WTC11 (cell line): ENCODE data around the gene BTBD9.

Experiments used
- ESRRA ChIP-seq: sonication (generic); formaldehyde crosslinking; IDR thresholded peaks from 2 replicates; pipeline ENCODE4 v1.8.1; 2022; ENCODE audit warnings: mild to moderate bottlenecking, missing genetic modification reagents, borderline replicate concordance
- FOXK1 ChIP-seq: sonication (generic); formaldehyde crosslinking; IDR thresholded peaks from 2 replicates; pipeline ENCODE4 v1.8.0; 2022; ENCODE audit warnings: mild to moderate bottlenecking, moderate library complexity, missing genetic modification reagents
- JUN ChIP-seq: sonication (generic); formaldehyde crosslinking; IDR thresholded peaks from 2 replicates; pipeline ENCODE4 v1.8.0; 2023; ENCODE audit warnings: mild to moderate bottlenecking, missing genetic modification reagents
- NFE2L1 ChIP-seq: sonication (generic); formaldehyde crosslinking; IDR thresholded peaks from 2 replicates; pipeline ENCODE4 v1.8.1; 2023; ENCODE audit warnings: missing genetic modification reagents
- TCF7 ChIP-seq: sonication (generic); formaldehyde crosslinking; IDR thresholded peaks from 2 replicates; pipeline ENCODE4 v1.8.0; 2022; ENCODE audit warnings: mild to moderate bottlenecking, low read depth, missing genetic modification reagents, moderate library complexity
- ZNF423 ChIP-seq: fragments of 250-450 bp; sonication (Bioruptor Pico); IDR thresholded peaks from 2 replicates; pipeline ENCODE4 v2.1.2; 2022; ENCODE audit warnings: mild to moderate bottlenecking, moderate library complexity
- ZNF671 ChIP-seq: fragments of 250-450 bp; sonication (Bioruptor Pico); IDR thresholded peaks from 2 replicates; pipeline ENCODE4 v1.8.0; 2021; ENCODE audit warnings: mild to moderate bottlenecking
- TF ChIP-seq, protein P1 (sequence below): fragments of 200-600 bp; IDR thresholded peaks from 2 replicates; pipeline ENCODE4 v1.8.0; 2022; ENCODE audit warnings: antibody characterized with exemption
- TF ChIP-seq, protein P2 (sequence below): sonication (generic); formaldehyde crosslinking; IDR thresholded peaks from 2 replicates; pipeline ENCODE4 v1.8.0; 2022; ENCODE audit warnings: mild to moderate bottlenecking, missing genetic modification reagents
- TF ChIP-seq, protein P3 (sequence below): fragments of 250-450 bp; sonication (Bioruptor Pico); IDR thresholded peaks from 2 replicates; pipeline ENCODE4 v1.9.0; 2021; ENCODE audit warnings: mild to moderate bottlenecking
- TF ChIP-seq, protein P4 (sequence below): sonication (generic); formaldehyde crosslinking; conservative IDR thresholded peaks from 2 replicates; pipeline ENCODE4 v1.8.1; 2022; ENCODE audit warnings: mild to moderate bottlenecking, missing genetic modification reagents

DNA sequence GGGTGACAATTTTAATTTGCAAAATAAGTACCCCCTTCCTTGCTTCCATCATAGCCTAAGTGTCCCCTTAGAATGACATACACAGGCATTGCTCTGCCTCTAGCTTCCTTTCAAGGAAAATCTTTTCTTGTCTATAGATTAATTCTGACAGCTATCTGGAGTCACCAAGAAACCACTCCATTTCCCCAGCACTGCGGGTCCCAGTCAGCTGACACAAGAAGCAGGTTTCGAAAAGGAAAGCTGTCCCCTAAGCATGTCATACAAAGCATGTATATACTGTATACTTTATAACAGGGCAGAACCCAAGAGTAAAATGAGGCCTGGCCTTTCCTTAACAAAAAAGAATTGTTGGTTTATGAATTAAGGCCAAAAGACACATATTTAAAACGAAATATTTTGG, 273.5 kb downstream of the BTBD9 start:
- TF ChIP-seq, protein P1, sequence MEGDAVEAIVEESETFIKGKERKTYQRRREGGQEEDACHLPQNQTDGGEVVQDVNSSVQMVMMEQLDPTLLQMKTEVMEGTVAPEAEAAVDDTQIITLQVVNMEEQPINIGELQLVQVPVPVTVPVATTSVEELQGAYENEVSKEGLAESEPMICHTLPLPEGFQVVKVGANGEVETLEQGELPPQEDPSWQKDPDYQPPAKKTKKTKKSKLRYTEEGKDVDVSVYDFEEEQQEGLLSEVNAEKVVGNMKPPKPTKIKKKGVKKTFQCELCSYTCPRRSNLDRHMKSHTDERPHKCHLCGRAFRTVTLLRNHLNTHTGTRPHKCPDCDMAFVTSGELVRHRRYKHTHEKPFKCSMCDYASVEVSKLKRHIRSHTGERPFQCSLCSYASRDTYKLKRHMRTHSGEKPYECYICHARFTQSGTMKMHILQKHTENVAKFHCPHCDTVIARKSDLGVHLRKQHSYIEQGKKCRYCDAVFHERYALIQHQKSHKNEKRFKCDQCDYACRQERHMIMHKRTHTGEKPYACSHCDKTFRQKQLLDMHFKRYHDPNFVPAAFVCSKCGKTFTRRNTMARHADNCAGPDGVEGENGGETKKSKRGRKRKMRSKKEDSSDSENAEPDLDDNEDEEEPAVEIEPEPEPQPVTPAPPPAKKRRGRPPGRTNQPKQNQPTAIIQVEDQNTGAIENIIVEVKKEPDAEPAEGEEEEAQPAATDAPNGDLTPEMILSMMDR, result no peak
- TF ChIP-seq ESRRA (CRISPR knock-in tag), result no peak
- TF ChIP-seq, protein P2, sequence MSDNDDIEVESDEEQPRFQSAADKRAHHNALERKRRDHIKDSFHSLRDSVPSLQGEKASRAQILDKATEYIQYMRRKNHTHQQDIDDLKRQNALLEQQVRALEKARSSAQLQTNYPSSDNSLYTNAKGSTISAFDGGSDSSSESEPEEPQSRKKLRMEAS, result no peak
- TF ChIP-seq JUN, result no peak
- TF ChIP-seq TCF7 (CRISPR knock-in tag), result no peak
- TF ChIP-seq, protein P3, sequence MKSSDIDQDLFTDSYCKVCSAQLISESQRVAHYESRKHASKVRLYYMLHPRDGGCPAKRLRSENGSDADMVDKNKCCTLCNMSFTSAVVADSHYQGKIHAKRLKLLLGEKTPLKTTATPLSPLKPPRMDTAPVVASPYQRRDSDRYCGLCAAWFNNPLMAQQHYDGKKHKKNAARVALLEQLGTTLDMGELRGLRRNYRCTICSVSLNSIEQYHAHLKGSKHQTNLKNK (CRISPR knock-in tag), result no peak
- no peak for TF ChIP-seq NFE2L1 (CRISPR knock-in tag)
- TF ChIP-seq ZNF671 (CRISPR knock-in tag), result no peak
- TF ChIP-seq FOXK1, result no peak
- no peak for TF ChIP-seq ZNF423 (CRISPR knock-in tag)
- TF ChIP-seq, protein P4, sequence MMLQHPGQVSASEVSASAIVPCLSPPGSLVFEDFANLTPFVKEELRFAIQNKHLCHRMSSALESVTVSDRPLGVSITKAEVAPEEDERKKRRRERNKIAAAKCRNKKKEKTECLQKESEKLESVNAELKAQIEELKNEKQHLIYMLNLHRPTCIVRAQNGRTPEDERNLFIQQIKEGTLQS, result no peak
